Measurements from ENCODE around the gene LPP.

Gene LPP

GRCh38 chr3:188170461-188171459 lies 16.8 kb downstream of the LPP start:
- DNase-seq, result no peak

GRCh38 chr3:188171682-188172467 lies 17.9 kb downstream of the LPP start:
- DNase-seq, result no peak

DNA sequence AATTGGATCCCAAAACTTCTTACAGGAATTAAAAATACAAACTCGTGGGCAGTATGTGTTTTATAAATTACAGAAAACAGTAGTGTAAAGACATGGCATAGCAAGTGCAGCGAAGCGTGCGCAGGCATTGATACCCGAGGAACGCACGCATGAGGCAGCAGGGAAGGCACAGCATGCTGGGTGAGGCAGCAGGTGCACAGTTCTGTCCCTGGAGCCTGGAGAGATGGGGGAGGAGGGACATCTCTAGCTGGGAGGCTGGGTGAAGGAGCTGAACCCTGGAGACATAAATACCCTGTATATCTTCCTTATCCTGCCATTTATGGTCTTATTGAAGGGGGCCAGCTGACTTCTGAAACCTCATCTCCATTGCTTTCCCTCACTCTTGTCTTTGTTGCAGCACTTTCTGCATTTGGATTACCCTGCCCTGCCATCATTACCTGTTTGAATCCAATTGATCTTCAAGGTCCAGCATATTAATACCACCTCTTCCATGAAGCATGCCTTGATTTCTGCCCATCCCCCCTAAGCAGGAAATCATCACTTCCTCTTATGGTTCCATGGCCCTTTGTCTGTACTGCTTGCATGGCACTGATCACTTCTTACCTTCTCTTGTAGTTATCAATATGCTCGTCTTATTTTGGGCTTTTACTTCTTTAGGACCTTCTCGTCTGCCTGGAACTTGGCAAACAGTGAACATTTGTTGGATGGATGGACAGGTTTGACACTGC lies 20.5 kb downstream of the LPP start:
- DNase-seq, result no peak

GRCh38 chr3:188176476-188176875 lies 22.5 kb downstream of the LPP start:
- no peak for DNase-seq

DNA sequence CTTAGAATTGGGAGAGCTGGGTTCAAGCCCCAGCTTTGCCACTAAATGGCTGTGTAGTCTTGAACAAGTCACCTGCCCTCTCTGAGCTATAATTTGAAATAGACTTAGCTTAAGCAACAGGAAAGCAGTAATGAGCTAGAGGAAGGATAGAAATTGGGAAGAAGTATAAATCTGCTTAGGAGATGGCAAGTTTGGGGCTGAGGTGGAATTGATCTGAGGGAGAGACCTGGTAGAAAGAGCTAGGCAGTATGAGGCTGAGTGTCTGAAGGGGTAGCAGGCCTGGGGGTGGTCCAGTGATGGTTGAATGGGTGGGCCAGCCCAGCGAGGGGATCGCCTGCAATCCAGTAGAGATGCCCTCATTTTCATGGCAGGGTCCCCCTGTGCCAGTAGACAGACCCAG lies 22.9 kb downstream of the LPP start:
- DNase-seq, result no peak

DNA sequence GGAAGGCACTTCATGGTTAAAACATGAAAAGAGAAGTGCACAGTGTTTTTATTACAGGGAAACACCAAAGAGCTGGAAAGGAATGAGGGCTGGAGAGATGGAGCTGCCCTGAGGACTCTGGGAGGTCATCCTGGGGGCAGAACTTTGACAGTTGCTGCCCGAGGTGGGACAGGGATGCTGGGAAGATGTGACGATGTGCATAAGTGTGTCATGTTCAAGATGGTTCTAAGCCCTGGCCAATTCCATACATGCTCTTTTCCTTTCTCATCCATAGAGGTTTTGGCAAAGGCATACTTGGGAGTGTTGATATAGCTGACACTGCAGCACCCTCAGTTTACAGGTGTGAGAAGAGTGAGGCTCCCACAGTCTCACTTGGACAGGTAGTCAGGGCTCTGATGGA lies 23.8 kb downstream of the LPP start:
- DNase-seq, result no peak

- DNase-seq, result no peak
Measured at GRCh38 chr3:188178293-188178936, 24.5 kb downstream of the LPP start.

DNA sequence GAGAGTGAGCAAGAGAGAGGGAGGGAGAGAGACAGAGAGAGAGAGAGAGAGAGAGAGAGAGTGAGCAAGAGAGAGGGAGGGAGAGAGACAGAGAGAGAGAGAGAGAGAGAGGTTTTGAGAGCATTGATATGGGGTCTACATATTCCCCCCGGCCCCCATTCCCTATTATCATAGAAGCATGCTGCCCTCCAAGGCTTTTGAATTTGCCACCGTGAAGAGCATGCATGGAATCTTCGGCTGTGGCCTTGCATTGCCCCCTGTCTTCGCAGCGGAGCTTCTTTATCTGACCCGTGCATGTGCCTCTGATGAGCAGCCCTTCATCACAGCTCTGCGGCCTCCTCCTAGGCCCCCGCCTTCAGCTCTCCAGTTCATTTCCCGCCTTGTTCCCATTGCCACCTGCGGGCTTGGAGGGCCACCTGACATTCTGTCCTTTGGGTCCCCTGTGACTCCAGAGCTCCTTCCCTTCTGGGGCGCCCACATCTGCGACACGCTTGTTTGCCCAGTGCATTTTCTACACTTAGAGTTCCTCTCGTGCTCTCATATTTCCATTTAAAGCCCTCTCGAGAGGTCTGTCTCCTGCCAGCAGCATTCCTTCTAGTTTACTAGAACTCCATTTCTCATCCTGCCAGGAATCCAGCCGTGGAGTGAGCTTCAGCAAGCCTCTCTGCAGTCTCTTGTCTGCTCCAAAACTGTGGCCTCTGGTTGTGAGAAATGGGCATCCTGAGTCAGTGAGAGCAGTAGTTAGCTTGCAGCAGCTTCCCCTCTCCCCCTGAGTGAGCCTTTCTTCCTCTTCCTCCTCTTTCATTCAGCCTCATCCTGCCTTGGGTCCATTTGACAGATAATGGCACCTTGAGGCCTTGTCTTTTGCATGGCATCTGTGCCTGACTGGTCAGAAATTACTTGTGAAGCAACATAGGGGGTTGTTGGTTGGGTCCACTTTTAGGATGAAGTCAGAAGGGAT lies 25.3 kb downstream of the LPP start:
- no peak for DNase-seq

GRCh38 chr3:188180114-188180513 lies 26.2 kb downstream of the LPP start:
- DNase-seq, result no peak

DNA sequence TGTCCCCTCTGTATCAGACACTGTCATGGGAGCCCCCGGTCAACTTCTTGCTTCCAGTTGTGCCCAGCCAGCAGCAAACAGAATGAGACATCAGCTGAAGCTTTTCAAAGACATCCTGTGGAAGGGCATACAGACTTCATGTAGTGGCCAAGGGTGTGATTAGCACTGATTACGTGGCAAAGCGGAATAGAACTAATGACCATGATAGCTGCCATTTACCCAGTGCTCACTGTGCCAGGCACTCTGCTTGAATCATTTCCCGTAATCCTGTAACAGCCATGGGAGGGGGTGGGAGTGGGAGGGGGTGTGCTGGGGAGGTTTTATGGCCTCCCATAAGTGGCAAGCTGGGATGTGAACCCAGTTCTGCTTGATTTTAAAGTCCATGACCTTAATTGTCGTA lies 29.5 kb downstream of the LPP start:
- no peak for DNase-seq

DNA sequence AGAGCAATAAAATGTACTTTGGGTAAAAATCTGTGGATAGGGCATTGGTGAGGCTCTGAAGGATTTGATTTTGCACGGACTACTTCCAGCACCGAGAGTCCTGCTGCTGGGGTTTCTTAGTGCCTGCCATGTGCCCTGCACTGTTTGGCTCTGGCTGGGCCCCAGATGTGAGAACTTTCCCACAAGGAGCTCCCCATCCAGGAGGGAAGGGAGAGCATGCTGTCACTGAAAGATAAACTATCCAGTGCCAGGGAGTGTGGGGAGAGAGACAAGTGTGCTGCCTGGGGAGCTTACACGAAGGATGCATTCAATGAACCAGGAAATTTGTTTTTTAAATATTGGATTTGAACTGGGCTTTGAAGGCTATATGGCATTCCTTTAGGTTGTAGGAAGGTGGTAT lies 30.2 kb downstream of the LPP start:
- no peak for DNase-seq

GRCh38 chr3:188184649-188185048 lies 30.7 kb downstream of the LPP start:
- DNase-seq, result no peak

- DNase-seq, result no peak
Measured at GRCh38 chr3:188185717-188186251, 31.8 kb downstream of the LPP start.

GRCh38 chr3:188187053-188187452 lies 33.1 kb downstream of the LPP start:
- DNase-seq, result no peak

DNA sequence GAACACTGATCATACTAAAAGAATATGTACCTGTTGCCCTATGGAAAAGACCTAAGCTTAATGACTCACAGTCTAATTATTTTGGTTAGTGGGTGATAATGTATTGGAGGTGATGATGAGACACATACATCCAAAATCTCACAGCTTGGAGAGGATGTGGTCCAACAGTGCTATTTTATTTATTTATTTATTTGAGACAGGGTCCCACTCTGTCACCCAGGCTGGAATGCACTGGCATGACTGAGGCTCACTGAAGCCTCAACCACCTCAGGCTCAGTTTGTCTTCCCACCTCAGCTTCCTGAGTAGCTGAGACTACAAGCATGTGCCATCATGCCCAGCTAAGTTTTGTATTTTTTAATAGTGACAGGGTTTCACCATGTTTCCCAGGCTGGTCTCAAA lies 35.0 kb downstream of the LPP start:
- DNase-seq, result no peak

DNA sequence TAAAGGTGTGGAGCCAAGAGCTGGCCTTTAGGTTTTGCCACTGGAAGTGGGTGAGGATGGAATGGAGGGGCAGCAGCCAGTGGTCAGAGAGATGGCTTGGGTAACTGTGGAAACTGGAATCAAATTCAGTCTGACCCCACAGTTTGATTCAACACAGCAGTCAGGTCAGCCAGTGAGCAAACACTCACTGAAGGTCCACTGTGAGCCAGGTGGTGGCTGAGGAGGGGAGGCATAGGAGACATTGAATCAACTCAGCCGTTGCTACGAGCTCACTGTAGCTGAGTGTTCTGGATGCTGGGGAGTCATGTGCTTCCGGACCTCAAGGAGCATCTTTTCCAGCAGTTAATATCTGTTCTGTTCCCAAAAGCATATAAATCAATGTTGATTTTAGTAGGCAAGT lies 37.5 kb downstream of the LPP start:
- no peak for DNase-seq

DNA sequence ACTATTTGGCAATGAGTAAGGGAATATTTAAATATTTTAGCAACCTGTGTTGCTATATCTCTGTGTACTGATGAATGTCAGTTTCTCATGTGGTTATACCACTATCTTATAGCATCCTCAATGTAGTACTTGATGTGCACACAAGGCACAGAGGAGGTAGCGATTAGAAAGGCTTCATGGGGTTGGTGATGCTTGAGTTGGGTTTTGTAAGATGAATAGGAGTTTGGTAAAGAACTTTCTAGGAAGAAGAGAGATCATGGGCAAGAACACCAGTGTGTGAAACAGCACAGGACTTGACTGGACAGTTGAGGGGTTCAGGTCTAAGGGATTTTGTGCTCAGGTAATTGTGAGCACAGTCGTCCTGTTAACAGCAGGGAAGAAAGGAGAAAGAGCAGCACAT lies 38.1 kb downstream of the LPP start:
- DNase-seq, result no peak

DNA sequence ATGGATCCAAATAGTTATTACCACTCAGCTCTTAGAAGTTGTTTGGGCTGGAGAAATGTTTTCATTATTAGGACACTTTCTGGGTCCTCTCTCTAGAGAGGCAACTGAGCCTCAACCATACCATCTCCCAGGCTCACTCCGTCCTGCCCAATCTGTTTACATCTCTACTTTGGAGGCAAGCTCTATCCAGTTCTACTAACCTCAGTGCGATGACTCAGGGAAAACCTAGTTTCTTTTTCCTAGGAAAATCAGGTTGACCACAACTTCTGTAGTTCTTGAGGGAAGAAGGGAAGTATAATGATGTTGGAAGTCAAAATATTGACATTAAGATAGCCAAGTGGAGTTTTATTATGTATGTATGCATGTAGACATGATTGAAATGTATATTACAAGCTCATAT lies 40.4 kb downstream of the LPP start:
- DNase-seq, result no peak

GRCh38 chr3:188196232-188196990 lies 42.5 kb downstream of the LPP start:
- DNase-seq, result no peak

- no peak for DNase-seq
Measured at GRCh38 chr3:188197388-188197847, 43.5 kb downstream of the LPP start.
